HepG2 (cell line): ENCODE measurements around the gene LUC7L2. TPM values are rescaled to one million over a fixed set of nuclear protein-coding genes. Genes with fewer than 3 reads are reported as not detected.

Experiments used
- BORCS8-MEF2B ChIP-seq: sonication (generic); formaldehyde crosslinking; IDR thresholded peaks from 2 replicates; pipeline ENCODE4 v1.8.0; 2022; ENCODE audit warnings: mild to moderate bottlenecking, missing genetic modification reagents
- ELF1 ChIP-seq: sonication (generic); formaldehyde crosslinking; IDR thresholded peaks from 2 replicates; pipeline ENCODE4 v1.4.0; 2020; ENCODE audit warnings: missing genetic modification reagents
- ESRRA ChIP-seq: sonication (generic); formaldehyde crosslinking; IDR thresholded peaks from 2 replicates; pipeline ENCODE4 v1.5.1; 2020; ENCODE audit warnings: mild to moderate bottlenecking, low read depth, missing genetic modification reagents
- FOSL2 ChIP-seq: sonication (generic); formaldehyde crosslinking; IDR thresholded peaks from 2 replicates; pipeline ENCODE4 v1.4.0; 2020; ENCODE audit warnings: missing genetic modification reagents
- FOXO4 ChIP-seq: sonication (generic); formaldehyde crosslinking; conservative IDR thresholded peaks from 2 replicates; pipeline ENCODE4 v1.8.1; 2023; ENCODE audit warnings: missing genetic modification reagents
- GATA4 ChIP-seq: sonication (generic); IDR thresholded peaks from 2 replicates; pipeline ENCODE4 v1.6.1; 2016; ENCODE audit warnings: antibody characterized with exemption, low read depth, borderline replicate concordance
- HINFP ChIP-seq: sonication (generic); formaldehyde crosslinking; IDR thresholded peaks from 2 replicates; pipeline ENCODE4 v1.4.0; 2020; ENCODE audit warnings: low read depth, mild to moderate bottlenecking, missing genetic modification reagents
- HOXA5 ChIP-seq: sonication (generic); formaldehyde crosslinking; IDR thresholded peaks from 2 replicates; pipeline ENCODE4 v1.4.0; 2020; ENCODE audit warnings: missing genetic modification reagents
- ISL2 ChIP-seq: sonication (generic); formaldehyde crosslinking; IDR thresholded peaks from 2 replicates; pipeline ENCODE4 v1.5.0; 2020; ENCODE audit warnings: missing genetic modification reagents
- MXD1 ChIP-seq: sonication (generic); formaldehyde crosslinking; IDR thresholded peaks from 2 replicates; pipeline ENCODE4 v1.4.0; 2020; ENCODE audit warnings: mild to moderate bottlenecking, missing genetic modification reagents
- RARA ChIP-seq: IDR thresholded peaks from 2 replicates; pipeline ENCODE4 v1.6.1; 2016; ENCODE audit warnings: missing genetic modification reagents, missing compliant biosample characterization
- ZBTB1 ChIP-seq: sonication (generic); formaldehyde crosslinking; IDR thresholded peaks from 2 replicates; pipeline ENCODE4 v1.4.0; 2020; ENCODE audit warnings: missing genetic modification reagents, borderline replicate concordance
- ZNF10 ChIP-seq: sonication (generic); formaldehyde crosslinking; IDR thresholded peaks from 2 replicates; pipeline ENCODE4 v1.4.0; 2020; ENCODE audit warnings: mild to moderate bottlenecking, low read depth, missing genetic modification reagents, borderline replicate concordance
- ZNF20 ChIP-seq: sonication (generic); formaldehyde crosslinking; IDR thresholded peaks from 2 replicates; pipeline ENCODE4 v1.4.0; 2020; ENCODE audit warnings: mild to moderate bottlenecking, moderate library complexity, missing genetic modification reagents
- ZNF501 ChIP-seq: sonication (generic); formaldehyde crosslinking; IDR thresholded peaks from 2 replicates; pipeline ENCODE4 v1.5.1; 2020; ENCODE audit warnings: mild to moderate bottlenecking, moderate library complexity, missing genetic modification reagents
- ZNF567 ChIP-seq: sonication (generic); formaldehyde crosslinking; IDR thresholded peaks from 2 replicates; pipeline ENCODE4 v1.8.1; 2023; ENCODE audit warnings: mild to moderate bottlenecking, missing genetic modification reagents, borderline replicate concordance
- ZNF614 ChIP-seq: IDR thresholded peaks from 2 replicates; pipeline ENCODE4 v1.6.1; 2018; ENCODE audit warnings: missing biosample characterization, missing genetic modification reagents, inconsistent platforms, borderline replicate concordance
- ZNF749 ChIP-seq: sonication (generic); formaldehyde crosslinking; IDR thresholded peaks from 2 replicates; pipeline ENCODE4 v1.8.0; 2022; ENCODE audit warnings: mild to moderate bottlenecking, missing genetic modification reagents, moderate library complexity, borderline replicate concordance
- ZNF75D ChIP-seq: sonication (generic); formaldehyde crosslinking; IDR thresholded peaks from 2 replicates; pipeline ENCODE4 v1.8.1; 2023; ENCODE audit warnings: missing genetic modification reagents, mild to moderate bottlenecking, borderline replicate concordance
- ZNF766 ChIP-seq: sonication (generic); formaldehyde crosslinking; IDR thresholded peaks from 2 replicates; pipeline ENCODE4 v1.5.0; 2020; ENCODE audit warnings: missing genetic modification reagents, borderline replicate concordance
- ZNF782 ChIP-seq: sonication (generic); formaldehyde crosslinking; IDR thresholded peaks from 2 replicates; pipeline ENCODE4 v1.4.0; 2020; ENCODE audit warnings: missing genetic modification reagents, mild to moderate bottlenecking, borderline replicate concordance
- ZNF839 ChIP-seq: sonication (generic); formaldehyde crosslinking; IDR thresholded peaks from 2 replicates; pipeline ENCODE4 v1.4.0; 2020; ENCODE audit warnings: missing genetic modification reagents, mild to moderate bottlenecking, borderline replicate concordance
- ZUFSP ChIP-seq: sonication (generic); formaldehyde crosslinking; IDR thresholded peaks from 2 replicates; pipeline ENCODE4 v1.9.0; 2021; ENCODE audit warnings: missing genetic modification reagents, mild to moderate bottlenecking, borderline replicate concordance
- polyA plus RNA-seq, 8 experiments: library from polyadenylated mRNA; depleted of rRNA in 3 of 8; stranded (reverse) in 7 of 8; unstranded in 1 of 8; fragments of >200 nt; fragmentation: Illumina TruSeq in 4 of 8; extraction: Trizol in 4 of 8; gene quantifications; 2 replicates each; pipeline versions ENCODE4 v1.2.1 to v1.2.3, GENCODE V29; 2011 to 2016; ENCODE audit warnings: low read depth in 4 of 8, missing spikeins in 1 of 8, mixed read lengths in 1 of 8; ENCODE audit not compliant: insufficient read depth in 1 of 8
- total RNA-seq, 5 experiments: library from RNA; depleted of rRNA; stranded (reverse); fragments of >200 nt; fragmentation: Illumina TruSeq; extraction: Trizol; gene quantifications; 2 replicates each; pipeline ENCODE4 v1.2.3, GENCODE V29; 2016; ENCODE audit warnings: low read depth in 1 of 5

Gene LUC7L2
- total and polyA plus RNA-seq, 2 of the 13 experiments (the other 11 are each of a cell fraction or from before 2014, with no cell fraction given), result 17.9 to 50.7 TPM

GRCh38 chr7:139341058-139341775, 18.5 kb upstream of the LUC7L2 start, which contains the start of gene FMC1 (continued):
- TF ChIP-seq ZNF839 (0 out of 2 replicates have a peak, but pooled peaks have one; percentile 73), ZNF501 (CRISPR knock-in tag) (peak; percentile 66; the same call in 1 of the 2 replicates), ZNF10 (no peak), RARA (CRISPR knock-in tag) (peak; percentile 7; the same call in 1 of the 2 replicates), ZBTB1 (CRISPR knock-in tag) (no peak), HINFP (CRISPR knock-in tag) (peak; percentile 88), HOXA5 (CRISPR knock-in tag) (no peak; the same call in 1 of the 2 replicates), ZNF614 (CRISPR knock-in tag) (peak; percentile 37; the same call in 1 of the 2 replicates), ZNF766 (no peak), ZNF75D (CRISPR knock-in tag) (no peak), ZNF749 (CRISPR knock-in tag) (no peak), ZNF782 (CRISPR knock-in tag) (0 out of 2 replicates have a peak, but pooled peaks have one; percentile 31), FOXO4 (CRISPR knock-in tag) (no peak), FOSL2 (CRISPR knock-in tag) (no peak), MXD1 (CRISPR knock-in tag) (no peak), ELF1 (no peak), ZNF20 (0 out of 2 replicates have a peak, but pooled peaks have one; percentile 44), ISL2 (CRISPR knock-in tag) (peak; percentile 68), ZUFSP (CRISPR knock-in tag) (no peak), BORCS8-MEF2B (CRISPR knock-in tag) (peak; percentile 89), ESRRA (CRISPR knock-in tag) (no peak), ZNF567 (CRISPR knock-in tag) (peak; percentile 97), GATA4 (no peak)
